HepG2 (cell line): ENCODE data around the gene MARCHF9. TPM values are rescaled to one million over a fixed set of nuclear protein-coding genes. Genes with fewer than 3 reads are reported as not detected.

Experiments used
- AGO1 ChIP-seq: fragments of 200-400 bp; formaldehyde crosslinking; IDR thresholded peaks from 2 replicates; pipeline ENCODE4 v1.6.1; 2017; ENCODE audit warnings: mild to moderate bottlenecking, low read depth, low read length, moderate library complexity; ENCODE audit not compliant: poor library complexity, severe bottlenecking
- ARNTL ChIP-seq: sonication (generic); formaldehyde crosslinking; IDR thresholded peaks from 2 replicates; pipeline ENCODE4 v1.4.0; 2020; ENCODE audit warnings: mild to moderate bottlenecking, missing genetic modification reagents
- BHLHE40 ChIP-seq: IDR thresholded peaks from 2 replicates; pipeline ENCODE4 v1.6.1; 2011; ENCODE audit warnings: low read length, improper control_type of control experiment
- GTF2F1 ChIP-seq: fragments of 150-350 bp; IDR thresholded peaks from 2 replicates; pipeline ENCODE4 v1.6.1; 2014; ENCODE audit warnings: low read length
- JUNB ChIP-seq: sonication (generic); formaldehyde crosslinking; IDR thresholded peaks from 2 replicates; pipeline ENCODE4 v1.8.0; 2022; ENCODE audit warnings: missing genetic modification reagents, mild to moderate bottlenecking, borderline replicate concordance
- KDM3A ChIP-seq: IDR thresholded peaks from 2 replicates; pipeline ENCODE4 v1.6.1; 2018; ENCODE audit warnings: low read depth, missing compliant biosample characterization
- MAFK ChIP-seq, 2 experiments: IDR thresholded peaks in 1 of 2; conservative IDR thresholded peaks in 1 of 2; 2 replicates each; pipeline ENCODE4 v1.6.1; 2011; ENCODE audit warnings: improper control_type of control experiment in 2 of 2, low read length in 2 of 2
- MIER3 ChIP-seq: IDR thresholded peaks from 2 replicates; pipeline ENCODE4 v1.6.1; 2016; ENCODE audit warnings: missing compliant biosample characterization, borderline replicate concordance
- NCOA1 ChIP-seq: sonication (generic); formaldehyde crosslinking; IDR thresholded peaks from 2 replicates; pipeline ENCODE4 v1.9.0; 2021; ENCODE audit warnings: missing genetic modification reagents
- NCOA2 ChIP-seq: sonication (generic); formaldehyde crosslinking; IDR thresholded peaks from 2 replicates; pipeline ENCODE4 v1.8.0; 2022; ENCODE audit warnings: inconsistent platforms
- PRMT3 ChIP-seq: sonication (generic); formaldehyde crosslinking; IDR thresholded peaks from 2 replicates; pipeline ENCODE4 v1.8.1; 2022; ENCODE audit warnings: low read depth, mild to moderate bottlenecking, moderate library complexity, missing genetic modification reagents, borderline replicate concordance
- RERE ChIP-seq: IDR thresholded peaks from 2 replicates; pipeline ENCODE4 v1.6.1; 2016; ENCODE audit warnings: low read depth, missing genetic modification reagents, missing compliant biosample characterization
- TAF15 ChIP-seq: fragments of 200-400 bp; formaldehyde crosslinking; IDR thresholded peaks from one replicate; pipeline ENCODE4 v1.6.1; 2018; ENCODE audit warnings: mild to moderate bottlenecking, low read depth, low read length; ENCODE audit not compliant: poor library complexity, severe bottlenecking
- TEAD2 ChIP-seq: sonication (generic); formaldehyde crosslinking; IDR thresholded peaks from 2 replicates; pipeline ENCODE4 v1.9.0; 2021; ENCODE audit warnings: missing genetic modification reagents
- TFDP1 ChIP-seq: IDR thresholded peaks from 2 replicates; pipeline ENCODE4 v1.6.1; 2016; ENCODE audit warnings: missing compliant biosample characterization, missing genetic modification reagents, borderline replicate concordance
- THAP11 ChIP-seq: IDR thresholded peaks from 2 replicates; pipeline ENCODE4 v1.6.1; 2016; ENCODE audit warnings: missing biosample characterization, missing genetic modification reagents
- WIZ ChIP-seq: sonication (generic); formaldehyde crosslinking; IDR thresholded peaks from 2 replicates; pipeline ENCODE4 v1.5.1; 2020; ENCODE audit warnings: mild to moderate bottlenecking, missing genetic modification reagents
- ZBTB42 ChIP-seq: sonication (generic); formaldehyde crosslinking; IDR thresholded peaks from 2 replicates; pipeline ENCODE4 v1.5.0; 2020; ENCODE audit warnings: mild to moderate bottlenecking, missing genetic modification reagents
- ZNF414 ChIP-seq: sonication (generic); formaldehyde crosslinking; IDR thresholded peaks from 2 replicates; pipeline ENCODE4 v1.5.0; 2020; ENCODE audit warnings: missing genetic modification reagents
- ZNF709 ChIP-seq: sonication (generic); formaldehyde crosslinking; IDR thresholded peaks from 2 replicates; pipeline ENCODE4 v1.5.0; 2020; ENCODE audit warnings: mild to moderate bottlenecking, missing genetic modification reagents
- ZNF839 ChIP-seq: sonication (generic); formaldehyde crosslinking; IDR thresholded peaks from 2 replicates; pipeline ENCODE4 v1.4.0; 2020; ENCODE audit warnings: missing genetic modification reagents, mild to moderate bottlenecking, borderline replicate concordance
- polyA plus RNA-seq, 8 experiments: library from polyadenylated mRNA; depleted of rRNA in 3 of 8; stranded (reverse) in 7 of 8; unstranded in 1 of 8; fragments of >200 nt; fragmentation: Illumina TruSeq in 4 of 8; extraction: Trizol in 4 of 8; gene quantifications; 2 replicates each; pipeline versions ENCODE4 v1.2.1 to v1.2.3, GENCODE V29; 2011 to 2016; ENCODE audit warnings: low read depth in 4 of 8, missing spikeins in 1 of 8, mixed read lengths in 1 of 8; ENCODE audit not compliant: insufficient read depth in 1 of 8
- total RNA-seq, 5 experiments: library from RNA; depleted of rRNA; stranded (reverse); fragments of >200 nt; fragmentation: Illumina TruSeq; extraction: Trizol; gene quantifications; 2 replicates each; pipeline ENCODE4 v1.2.3, GENCODE V29; 2016; ENCODE audit warnings: low read depth in 1 of 5

Gene MARCHF9
- total and polyA plus RNA-seq, 2 of the 13 experiments (the other 11 are each of a cell fraction or from before 2014, with no cell fraction given): 5.7 to 9.6 TPM

GRCh38 chr12:57751788-57752667 is 2.9 kb upstream of the MARCHF9 start, which contains the start of gene CDK4 (continued):
- TF ChIP-seq RERE (CRISPR knock-in tag) (peak; percentile 77; the same call in 1 of the 2 replicates), TEAD2 (no peak), ARNTL (CRISPR knock-in tag) (peak; percentile 100), PRMT3 (CRISPR knock-in tag) (no peak), KDM3A (CRISPR knock-in tag) (peak; percentile 93), ZNF414 (peak; percentile 89), WIZ (CRISPR knock-in tag) (0 out of 2 replicates have a peak, but pooled peaks have one; percentile 52), ZBTB42 (CRISPR knock-in tag) (peak; percentile 90), NCOA1 (peak; percentile 51; the same call in 1 of the 2 replicates), THAP11 (CRISPR knock-in tag) (peak; percentile 92), JUNB (CRISPR knock-in tag) (no peak), TAF15 (peak; percentile 99), MAFK (conservative IDR thresholded peaks at IDR 0.05 in 1 of 2, IDR thresholded peaks at IDR 0.05 in 1 of 2; ENCODE audit: low read length in 2 of 2) (no peak), MIER3 (CRISPR knock-in tag) (peak; percentile 95; the same call in 1 of the 2 replicates), AGO1 (peak; percentile 97), NCOA2 (CRISPR knock-in tag) (peak; percentile 52; the same call in 1 of the 2 replicates), BHLHE40 (peak; percentile 100), GTF2F1 (0 out of 2 replicates have a peak, but pooled peaks have one; percentile 12), ZNF709 (CRISPR knock-in tag) (peak; percentile 98), ZNF839 (CRISPR knock-in tag) (no peak), TFDP1 (CRISPR knock-in tag) (peak; percentile 98)
